Activated T-helper 2 cell treated with anti-CD3 and anti-CD28 coated beads, Interferon-gamma antibody, Interleukin-2, Interleukin-4, amounts not matched to agents 10 μg/mL and 5 μg/mL and 100 μg/mL, durations not matched to agents 14 hours and 24 hours and 36 hours (primary cell): ENCODE measurements around the gene NPFF. TPM values are rescaled to one million over a fixed set of nuclear protein-coding genes. Genes with fewer than 3 reads are reported as not detected.

ENCODE experiments used
- DNase-seq: peaks from one replicate; pipeline ENCODE4 v3.0.0; 2021; ENCODE audit warnings: low spot score
- H3K27ac Mint-ChIP-seq: one replicate; pipeline ENCODE4 v1.8.0; 2021; ENCODE audit warnings: mixed read lengths
- H3K27me3 Mint-ChIP-seq: one replicate; pipeline ENCODE4 v1.8.0; 2021; ENCODE audit warnings: low read depth, mixed read lengths
- H3K36me3 Mint-ChIP-seq: one replicate; pipeline ENCODE4 v1.8.0; 2021; ENCODE audit warnings: low read depth, mixed read lengths
- H3K4me1 Mint-ChIP-seq: one replicate; pipeline ENCODE4 v1.8.0; 2021; ENCODE audit warnings: low read depth, mixed read lengths
- H3K4me3 Mint-ChIP-seq: one replicate; pipeline ENCODE4 v1.8.0; 2021; ENCODE audit warnings: low read depth, mild to moderate bottlenecking, moderate library complexity, mixed read lengths
- H3K9me3 Mint-ChIP-seq: one replicate; pipeline ENCODE4 v1.8.0; 2021; ENCODE audit warnings: mixed read lengths
- intact Hi-C: fragments of 100-400 bp; cut with micrococcal nuclease; formaldehyde crosslinking; loops from one replicate; pipeline ENCODE4 v1.15.1; 2023
- total RNA-seq: library from RNA; stranded (reverse); gene quantifications from 2 replicates; pipeline ENCODE4 v1.2.3, GENCODE V29; 2022

The NPFF gene
- total RNA-seq, 1 donor from 2014 or later = not detected

DNA sequence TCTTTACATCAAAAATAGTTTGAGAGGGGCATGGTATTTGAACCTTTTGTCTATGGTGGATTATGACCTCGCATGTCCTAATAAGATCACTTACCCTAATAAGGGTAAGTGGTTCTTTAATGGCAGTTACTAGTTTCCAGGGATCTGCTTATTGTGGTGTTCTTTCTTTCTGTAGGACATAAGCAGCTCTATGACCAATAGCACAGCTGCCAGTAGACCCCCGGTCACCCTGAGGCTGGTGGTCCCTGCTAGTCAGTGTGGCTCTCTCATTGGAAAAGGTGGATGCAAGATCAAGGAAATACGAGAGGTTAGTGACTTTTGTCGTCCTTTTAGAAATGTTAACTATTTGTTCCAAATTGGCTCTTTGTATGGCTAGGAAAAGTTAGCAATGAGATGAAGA lies 48.2 kb downstream of the NPFF start:
- H3K27ac Mint-ChIP-seq = no peak overlapping the region
- peaks cover 95% of the 10 kb centered on the region for H3K36me3 Mint-ChIP-seq
- H3K9me3 Mint-ChIP-seq = no peaks in the 10 kb centered on the region
- H3K4me1 Mint-ChIP-seq = peaks cover 35% of the 10 kb centered on the region
- no peak for DNase-seq
- intact Hi-C loops = no loop called here
- no peak overlapping the region for H3K4me3 Mint-ChIP-seq
- no peaks in the 10 kb centered on the region for H3K27me3 Mint-ChIP-seq

Other genes starting within 250 kb of the NPFF start
- gene ESPL1, start 239.2 kb downstream of the NPFF start, total RNA-seq = 72.6 and 75.3 TPM in 2 replicates
- 321 and 326 TPM in 2 replicates for gene PFDN5, start 211.9 kb downstream of the NPFF start, total RNA-seq
- gene MYG1, start 207.8 kb downstream of the NPFF start, total RNA-seq = 87.2 and 99.0 TPM in 2 replicates
- gene AAAS, start 185.9 kb downstream of the NPFF start, total RNA-seq = 83.7 and 85.4 TPM in 2 replicates
- 0.11 TPM in 1 of 2 replicates, not detected in the other for gene SP7, start 171.1 kb downstream of the NPFF start, total RNA-seq
- 66.4 and 67.9 TPM in 2 replicates for gene SP1, start 127.3 kb downstream of the NPFF start, total RNA-seq
- gene AMHR2, start 83.6 kb downstream of the NPFF start, total RNA-seq = not detected in 2 replicates
- 178 and 198 TPM in 2 replicates for gene PRR13, start 65.8 kb downstream of the NPFF start, total RNA-seq
- 985 and 1,001 TPM in 2 replicates for gene PCBP2, start 55.4 kb downstream of the NPFF start, total RNA-seq
- 14.4 and 14.7 TPM in 2 replicates for gene MAP3K12, start 8.0 kb downstream of the NPFF start, total RNA-seq
- gene TARBP2, start 6.2 kb downstream of the NPFF start, total RNA-seq = 43.9 and 47.0 TPM in 2 replicates
- 28.0 and 32.0 TPM in 2 replicates for gene ATF7, start 118.9 kb upstream of the NPFF start, total RNA-seq
- gene ATP5MC2, start 168.6 kb upstream of the NPFF start, total RNA-seq = 433 and 438 TPM in 2 replicates
- 19.8 and 22.4 TPM in 2 replicates for gene CALCOCO1, start 220.0 kb upstream of the NPFF start, total RNA-seq
- gene CISTR, start 244.5 kb upstream of the NPFF start, total RNA-seq = not detected in 2 replicates